Cardiac fibroblast (primary cell): ENCODE measurements around the gene HNRNPC.

Experiments used
- DNase-seq, 2 donors: peaks; one replicate each; pipeline versions ENCODE4 v3.0.0 to v3.0.0-alpha.2; 2010; ENCODE audit warnings: low read depth in 2 of 2
- H3K4me3 ChIP-seq, 2 donors: replicated peaks in 1 of 2; 1 replicate in 1 of 2; 2 replicates in 1 of 2; pipeline ENCODE4 v1.5.1; 2011; ENCODE audit warnings: low read depth in 2 of 2, low read length in 2 of 2, mild to moderate bottlenecking in 2 of 2, moderate library complexity in 1 of 2
- CTCF ChIP-seq: IDR thresholded peaks from one replicate; pipeline ENCODE4 v1.5.1; 2011; ENCODE audit warnings: low read depth, mild to moderate bottlenecking, low read length, inconsistent platforms

The HNRNPC gene

GRCh38 chr14:21191809-21192446, 77.3 kb downstream of the HNRNPC start:
- DNase-seq, result peak; percentile 41 to 43
- peak overlapping the region; percentile 8 to 34 for H3K4me3 ChIP-seq
- TF ChIP-seq CTCF, result no peak

DNA sequence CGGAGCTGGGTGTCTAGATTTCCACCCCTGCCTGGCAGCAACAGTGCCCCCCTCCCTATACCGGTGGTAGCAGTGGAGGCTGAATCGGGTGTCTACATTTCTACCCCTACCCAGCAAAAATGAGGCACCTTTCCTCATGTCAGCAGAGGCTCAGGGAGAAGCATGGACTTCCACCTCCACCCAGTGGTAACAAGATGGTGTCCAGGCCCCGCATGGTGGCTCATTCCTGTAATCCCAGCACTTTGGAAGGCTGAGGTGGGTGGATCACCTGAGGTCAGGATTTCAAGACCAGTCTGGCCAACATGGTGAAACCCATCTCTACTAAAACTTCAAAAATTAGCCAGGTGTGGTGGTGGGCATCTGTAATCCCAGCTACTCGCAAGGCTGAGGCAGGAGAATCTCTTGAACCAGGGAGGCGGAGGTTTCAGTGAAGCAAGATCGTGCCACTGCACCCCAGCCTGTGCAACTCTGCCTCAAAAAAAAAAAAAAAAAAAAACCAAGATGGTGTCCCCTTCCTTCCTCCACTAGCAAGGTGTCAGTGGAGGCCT, 77.9 kb downstream of the HNRNPC start:
- no peak overlapping the region for H3K4me3 ChIP-seq
- no peak for TF ChIP-seq CTCF
- DNase-seq, result no peak

- no peak for TF ChIP-seq CTCF
- DNase-seq, result peak; percentile 35 to 77
- H3K4me3 ChIP-seq, result no peak overlapping the region
These were observed 83.8 kb downstream of the HNRNPC start for GRCh38 chr14:21185491-21185890.

- H3K4me3 ChIP-seq, result no peak overlapping the region
- TF ChIP-seq CTCF, result no peak
- DNase-seq, result no peak
These were observed 85.0 kb downstream of the HNRNPC start for GRCh38 chr14:21184254-21184653.

- no peak for TF ChIP-seq CTCF
- H3K4me3 ChIP-seq, result no peak overlapping the region
- DNase-seq, result no peak
These were observed 87.1 kb downstream of the HNRNPC start for GRCh38 chr14:21182166-21182565.

- no peak for DNase-seq
- no peak overlapping the region for H3K4me3 ChIP-seq
These were observed 98.1 kb downstream of the HNRNPC start for GRCh38 chr14:21171128-21171527.

More at GRCh38 chr14:21171128-21171527, 98.1 kb downstream of the HNRNPC start:
- no peak for TF ChIP-seq CTCF
